Activated CD4-positive, alpha-beta memory T cell treated with anti-CD3 and anti-CD28 coated beads for 36 hours (primary cell): ENCODE data around the gene PPP1R12B. TPM values are rescaled to one million over a fixed set of nuclear protein-coding genes. Genes with fewer than 3 reads are reported as not detected.
"Not testable (repeated sequence)": the region's sequence is repeated elsewhere in the genome, so short reads cannot be mapped to it uniquely, and the experiment has no call there.

Source experiments
- CTCF ChIA-PET: fragments of 350-600 bp; sonication (Branson Sonifier 250); formaldehyde crosslinking; loops from one replicate; lab custom pipeline; 2021; ENCODE audit warnings: antibody characterized with exemption, inconsistent platforms; lab: Charles Lee
- POLR2A ChIA-PET: fragments of 350-600 bp; sonication (Branson Sonifier 250); formaldehyde crosslinking; loops from one replicate; lab custom pipeline; 2021; ENCODE audit warnings: antibody characterized with exemption; lab: Charles Lee
- DNase-seq: peaks from one replicate; pipeline ENCODE4 v3.0.0-alpha.2; 2020
- H3K27ac Mint-ChIP-seq: one replicate; pipeline ENCODE4 v1.8.0; 2021; ENCODE audit warnings: mixed read lengths
- H3K27me3 Mint-ChIP-seq: one replicate; pipeline ENCODE4 v1.8.0; 2021; ENCODE audit warnings: mixed read lengths
- H3K36me3 Mint-ChIP-seq: one replicate; pipeline ENCODE4 v1.8.0; 2021; ENCODE audit warnings: mixed read lengths
- H3K4me1 Mint-ChIP-seq: one replicate; pipeline ENCODE4 v1.8.0; 2021; ENCODE audit warnings: low read depth, mixed read lengths
- H3K4me3 Mint-ChIP-seq: one replicate; pipeline ENCODE4 v1.8.0; 2021; ENCODE audit warnings: mild to moderate bottlenecking, mixed read lengths
- H3K9me3 Mint-ChIP-seq: one replicate; pipeline ENCODE4 v1.8.0; 2021; ENCODE audit warnings: mixed read lengths
- intact Hi-C: fragments of 100-400 bp; cut with micrococcal nuclease; formaldehyde crosslinking; loops from one replicate; pipeline ENCODE4 v1.15.1; 2023
- total RNA-seq, 2 experiments: library from RNA; stranded (reverse); gene quantifications; one replicate each; pipeline ENCODE4 v1.2.3, GENCODE V29; 2021

Gene PPP1R12B
- total RNA-seq, 2 experiments from 2014 or later = 8.2 to 8.6 TPM

DNA sequence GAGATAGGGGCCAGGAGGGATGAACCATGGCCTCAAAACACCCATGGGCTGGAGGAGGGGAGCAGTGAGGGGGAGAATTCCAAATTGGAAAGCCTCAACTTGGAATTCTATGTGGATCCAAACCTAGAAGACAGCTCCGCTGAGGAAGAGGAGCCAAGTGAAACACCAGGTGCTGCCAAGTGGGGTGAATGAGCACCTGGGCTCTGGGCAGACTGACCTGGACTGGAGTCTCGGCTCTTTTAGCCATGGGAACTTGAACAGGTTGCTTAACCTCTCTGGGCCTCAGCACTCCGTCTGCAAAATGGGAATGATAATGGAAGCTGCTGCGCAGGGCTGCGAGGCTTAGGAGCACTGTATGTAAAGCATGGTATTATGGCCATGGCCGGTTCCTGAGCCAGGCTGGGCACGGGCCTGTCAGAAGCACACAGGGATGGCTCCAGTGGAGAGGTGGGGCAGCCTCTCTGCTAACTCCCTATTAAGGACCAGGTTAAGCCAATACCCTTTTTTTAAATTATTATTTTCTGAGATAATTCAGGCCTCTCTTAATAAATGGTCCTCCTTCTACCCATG lies 280.2 kb downstream of the PPP1R12B start:
- H3K9me3 Mint-ChIP-seq = no peaks in the 10 kb centered on the region
- ChIA-PET POLR2A (no interaction called here), CTCF (no interaction called here)
- peaks cover 35% of the 10 kb centered on the region for H3K4me1 Mint-ChIP-seq
- H3K27ac Mint-ChIP-seq = no peak overlapping the region
- peaks cover 7% of the 10 kb centered on the region for H3K27me3 Mint-ChIP-seq
- intact Hi-C loops = loop anchor here (10.0 kb wide), 1 partner anchor 284 kb away; the partner anchor contains the start of genes PPP1R12B and UBE2T
- H3K4me3 Mint-ChIP-seq = no peak overlapping the region
- H3K36me3 Mint-ChIP-seq = no peaks in the 10 kb centered on the region
- no peak for DNase-seq

GRCh38 chr1:202629257-202629811 lies 280.8 kb downstream of the PPP1R12B start:
- intact Hi-C loops = loop anchor here (10.0 kb wide), 1 partner anchor 285 kb away; the partner anchor contains the start of genes PPP1R12B and UBE2T
- POLR2A ChIA-PET, H3K27me3 Mint-ChIP-seq, H3K36me3 Mint-ChIP-seq, H3K9me3 Mint-ChIP-seq, H3K4me3 Mint-ChIP-seq: not testable (repeated sequence)
- Mint-ChIP-seq H3K4me1 (peaks cover 35% of the 10 kb centered on the region), H3K27ac (peak overlapping the region; percentile 4)
- peak; percentile 22 for DNase-seq
- CTCF ChIA-PET = interaction anchor here (0.5 to 0.6 kb wide), 2 partner anchors 114 to 316 kb away, joined by 3 to 6 read pairs; no protein-coding TSS in a partner anchor

- H3K36me3 Mint-ChIP-seq, DNase-seq, H3K27ac Mint-ChIP-seq, H3K27me3 Mint-ChIP-seq, H3K4me3 Mint-ChIP-seq, intact Hi-C loops, H3K9me3 Mint-ChIP-seq, CTCF ChIA-PET, POLR2A ChIA-PET: not testable (repeated sequence)
- peaks cover 35% of the 10 kb centered on the region for H3K4me1 Mint-ChIP-seq
Observed at GRCh38 chr1:202630096-202630495, 281.6 kb downstream of the PPP1R12B start.

GRCh38 chr1:202630541-202630940 lies 282.0 kb downstream of the PPP1R12B start:
- Mint-ChIP-seq H3K4me3 (no peak overlapping the region), H3K4me1 (peaks cover 34% of the 10 kb centered on the region), H3K36me3 (no peaks in the 10 kb centered on the region), H3K27me3 (peaks cover 7% of the 10 kb centered on the region), H3K27ac (no peak overlapping the region), H3K9me3 (no peaks in the 10 kb centered on the region)
- POLR2A ChIA-PET = no interaction called here
- intact Hi-C loops = no loop called here
- CTCF ChIA-PET = no interaction called here
- no peak for DNase-seq

DNA sequence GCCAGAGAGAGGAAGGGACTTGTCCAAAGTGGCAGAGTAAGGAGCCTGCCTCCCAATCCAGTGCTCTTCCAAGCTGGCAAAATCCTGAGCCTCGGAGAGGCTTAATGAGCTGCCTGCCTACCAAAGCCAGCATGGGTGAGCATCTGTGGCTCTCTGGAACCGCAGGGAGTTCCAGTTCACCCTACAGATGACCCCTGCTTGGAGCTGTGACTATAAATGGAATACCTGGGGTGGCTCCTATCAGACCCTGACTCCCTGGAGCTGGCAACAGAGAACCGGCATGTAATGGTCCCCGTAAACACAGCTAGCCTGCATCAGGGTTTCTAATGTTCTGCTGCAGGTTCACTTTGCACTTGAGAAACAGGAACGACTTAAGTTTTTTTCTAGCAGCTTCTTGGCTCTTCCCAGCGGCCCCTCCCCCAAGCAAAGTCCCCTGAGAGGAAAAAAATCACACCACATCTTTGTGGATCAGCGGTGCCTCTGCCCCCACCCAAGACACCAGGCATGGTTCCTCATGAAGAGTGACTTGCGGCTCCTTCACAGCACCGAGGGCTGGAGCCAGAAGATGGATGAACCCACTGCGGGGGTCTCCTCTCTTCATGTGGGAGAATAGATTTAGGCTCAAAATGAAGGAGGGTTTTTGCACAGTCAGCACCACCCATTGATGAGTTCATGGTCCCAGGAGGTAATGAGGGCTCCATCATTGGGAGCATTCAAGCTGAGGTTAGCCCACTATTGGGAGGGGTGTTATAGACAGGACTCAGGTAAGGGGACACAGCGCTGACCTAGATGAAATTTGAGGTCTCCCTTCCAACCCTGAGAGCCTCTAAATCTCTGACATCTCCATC lies 282.8 kb downstream of the PPP1R12B start:
- no peak for DNase-seq
- ChIA-PET POLR2A (no interaction called here), CTCF (no interaction called here)
- H3K27ac Mint-ChIP-seq = no peak overlapping the region
- peaks cover 6% of the 10 kb centered on the region for H3K27me3 Mint-ChIP-seq
- no peak overlapping the region for H3K4me3 Mint-ChIP-seq
- H3K4me1 Mint-ChIP-seq = peaks cover 31% of the 10 kb centered on the region
- intact Hi-C loops = no loop called here
- no peaks in the 10 kb centered on the region for H3K9me3 Mint-ChIP-seq
- H3K36me3 Mint-ChIP-seq = no peaks in the 10 kb centered on the region

DNA sequence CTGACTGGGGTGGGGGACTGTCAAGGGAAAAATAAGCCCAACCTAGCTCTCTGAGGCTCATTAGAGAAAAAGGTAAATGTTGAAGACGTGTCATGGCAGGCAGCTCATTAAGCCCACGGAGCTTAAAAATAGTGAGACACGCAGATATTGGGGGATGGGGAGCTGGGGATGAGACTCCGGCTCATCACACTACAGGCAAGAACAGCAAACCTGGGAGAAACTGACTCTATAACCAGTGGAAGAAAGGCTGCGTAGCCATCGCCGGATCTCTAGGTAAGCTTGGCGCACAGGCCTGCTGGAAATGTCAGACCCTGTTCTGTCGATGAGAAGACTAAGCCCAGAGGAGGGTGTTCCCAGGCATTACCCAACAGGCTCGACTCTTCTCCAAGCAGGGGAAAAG lies 283.7 kb downstream of the PPP1R12B start:
- no peak for DNase-seq
- Mint-ChIP-seq H3K4me1 (peaks cover 31% of the 10 kb centered on the region), H3K4me3 (no peak overlapping the region), H3K27ac (no peak overlapping the region), H3K27me3 (peaks cover 8% of the 10 kb centered on the region), H3K9me3 (no peaks in the 10 kb centered on the region), H3K36me3 (no peaks in the 10 kb centered on the region)
- CTCF ChIA-PET = no interaction called here
- intact Hi-C loops = no loop called here
- POLR2A ChIA-PET = no interaction called here

- H3K36me3 Mint-ChIP-seq, H3K4me1 Mint-ChIP-seq, DNase-seq, H3K9me3 Mint-ChIP-seq, H3K27ac Mint-ChIP-seq, intact Hi-C loops, CTCF ChIA-PET, POLR2A ChIA-PET, H3K4me3 Mint-ChIP-seq: not testable (repeated sequence)
- H3K27me3 Mint-ChIP-seq = peaks cover 27% of the 10 kb centered on the region
Observed at GRCh38 chr1:202636171-202636570, 287.7 kb downstream of the PPP1R12B start.

DNA sequence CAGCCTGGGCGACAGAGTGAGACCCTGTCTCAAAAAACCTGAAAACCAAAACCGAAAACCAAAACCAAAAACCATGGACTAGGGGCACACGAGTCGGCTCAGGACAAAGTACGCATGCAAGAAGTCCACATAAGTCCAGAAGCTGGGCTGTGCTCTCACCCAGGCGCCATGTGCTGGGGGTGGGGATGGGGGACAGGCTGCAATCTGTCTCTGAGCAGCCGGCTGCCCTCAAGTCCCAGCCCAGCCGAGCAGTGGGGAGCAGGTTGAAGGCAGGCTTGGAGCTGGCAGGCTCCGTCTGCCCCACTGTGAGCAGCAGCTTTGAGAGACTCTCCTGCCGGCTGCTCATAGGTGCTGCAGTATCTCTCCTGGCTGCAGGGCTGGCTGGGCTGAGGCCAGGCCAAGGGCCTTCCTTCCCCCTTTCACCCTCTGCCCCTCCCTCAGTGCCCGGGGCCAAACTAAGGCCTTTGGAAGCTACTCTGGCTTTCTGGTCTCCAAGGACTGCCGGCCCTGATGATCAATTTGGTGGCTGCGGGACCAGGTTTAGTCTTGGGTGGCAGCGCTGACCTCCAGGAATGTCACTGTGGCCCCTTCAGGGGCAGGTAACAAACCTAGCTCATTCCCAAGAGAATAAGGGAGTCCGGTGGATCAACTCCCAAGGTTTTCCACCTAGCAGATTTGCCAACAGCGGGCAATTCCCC lies 289.0 kb downstream of the PPP1R12B start:
- H3K4me3 Mint-ChIP-seq, intact Hi-C loops, DNase-seq, CTCF ChIA-PET, POLR2A ChIA-PET, H3K27ac Mint-ChIP-seq, H3K36me3 Mint-ChIP-seq, H3K4me1 Mint-ChIP-seq, H3K9me3 Mint-ChIP-seq: not testable (repeated sequence)
- peaks cover 39% of the 10 kb centered on the region for H3K27me3 Mint-ChIP-seq

DNA sequence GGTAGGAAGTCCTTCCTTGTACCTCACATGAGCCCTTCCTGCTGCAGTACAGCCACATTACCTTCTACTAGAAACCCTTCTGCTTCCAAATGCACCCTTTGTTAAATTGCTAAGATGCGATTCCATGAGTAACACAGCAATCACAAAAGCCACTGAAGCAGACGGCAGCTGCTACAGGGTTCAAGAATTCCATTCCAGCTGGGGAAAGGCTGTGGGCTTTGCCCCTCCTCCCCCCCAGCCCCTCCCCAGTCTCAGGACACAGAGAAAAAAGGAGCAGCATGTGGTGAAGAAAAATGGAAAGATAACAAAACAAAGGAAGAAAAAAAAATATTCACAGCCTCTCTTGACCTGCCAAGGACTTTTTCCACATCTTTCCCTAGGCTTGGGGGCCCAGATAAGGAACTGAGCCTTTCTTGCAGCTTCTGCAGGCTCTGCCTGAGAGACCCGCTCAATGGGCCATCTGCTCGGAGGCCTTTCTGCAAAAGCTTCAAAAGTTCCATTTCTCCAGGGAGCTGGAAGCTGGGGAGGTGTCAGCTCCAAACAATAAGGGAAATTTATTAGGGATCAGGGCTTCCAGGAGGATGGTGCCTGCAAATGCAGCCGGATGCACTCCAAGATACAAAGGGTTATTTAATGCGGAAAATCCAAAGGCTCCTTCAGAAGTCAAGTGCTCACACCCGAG lies 289.7 kb downstream of the PPP1R12B start:
- DNase-seq = no peak
- peaks cover 5% of the 10 kb centered on the region for H3K4me1 Mint-ChIP-seq
- no peaks in the 10 kb centered on the region for H3K9me3 Mint-ChIP-seq
- POLR2A ChIA-PET = no interaction called here
- H3K36me3 Mint-ChIP-seq = no peaks in the 10 kb centered on the region
- no peak overlapping the region for H3K4me3 Mint-ChIP-seq
- CTCF ChIA-PET = no interaction called here
- H3K27ac Mint-ChIP-seq = no peak overlapping the region
- intact Hi-C loops = no loop called here
- peaks cover 45% of the 10 kb centered on the region for H3K27me3 Mint-ChIP-seq

DNA sequence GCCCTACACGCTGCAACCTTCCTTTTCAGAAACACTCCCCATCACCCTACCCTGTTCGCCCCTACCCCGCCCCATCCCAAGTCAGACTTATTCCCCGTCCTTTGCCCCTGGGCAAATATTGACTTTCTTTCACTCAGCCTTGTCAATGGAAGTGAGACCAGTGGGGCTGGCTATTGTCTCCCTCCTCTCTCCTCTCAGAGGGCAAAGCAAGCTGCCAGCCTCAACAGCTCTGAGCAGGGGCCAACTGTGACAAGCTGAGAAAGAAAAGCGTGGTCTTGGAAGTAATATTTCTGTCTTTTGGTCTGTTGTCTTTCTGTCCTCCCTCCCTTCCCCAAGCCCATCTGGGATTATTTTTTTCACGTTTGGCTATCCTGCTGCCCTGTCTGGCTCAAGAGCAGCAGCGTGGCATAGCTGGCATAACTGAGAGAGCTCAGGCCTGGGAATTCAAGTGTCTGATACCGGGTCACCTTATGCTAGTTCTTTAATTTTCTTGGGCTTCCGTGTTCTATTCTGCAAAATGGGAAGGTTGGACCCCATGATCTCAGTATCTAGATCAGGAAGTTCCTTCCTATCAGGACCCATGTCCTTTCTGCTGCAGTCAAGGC lies 290.3 kb downstream of the PPP1R12B start:
- not testable (repeated sequence) for H3K4me3 Mint-ChIP-seq

GRCh38 chr1:202639500-202639899 lies 291.0 kb downstream of the PPP1R12B start:
- no peak overlapping the region for H3K4me3 Mint-ChIP-seq

More for the DNA sequence above, 290.3 kb downstream of the PPP1R12B start:
- H3K27ac Mint-ChIP-seq, POLR2A ChIA-PET, DNase-seq, H3K9me3 Mint-ChIP-seq, H3K36me3 Mint-ChIP-seq, H3K4me1 Mint-ChIP-seq, intact Hi-C loops: not testable (repeated sequence)
- peaks cover 47% of the 10 kb centered on the region for H3K27me3 Mint-ChIP-seq
- CTCF ChIA-PET = interaction anchor here (0.7 to 1.1 kb wide), 2 partner anchors 67 to 81 kb away, joined by 3 read pairs; no protein-coding TSS in a partner anchor

More at GRCh38 chr1:202639500-202639899, 291.0 kb downstream of the PPP1R12B start:
- no peak overlapping the region for H3K27ac Mint-ChIP-seq
- no peaks in the 10 kb centered on the region for H3K36me3 Mint-ChIP-seq
- ChIA-PET CTCF (interaction anchor here (0.7 to 1.1 kb wide), 2 partner anchors 67 to 80 kb away, joined by 3 read pairs; no protein-coding TSS in a partner anchor), POLR2A (no interaction called here)
- peaks cover 54% of the 10 kb centered on the region for H3K27me3 Mint-ChIP-seq
- H3K4me1 Mint-ChIP-seq = peaks cover 16% of the 10 kb centered on the region
- intact Hi-C loops = no loop called here
- no peaks in the 10 kb centered on the region for H3K9me3 Mint-ChIP-seq
- DNase-seq = no peak
